Gastrocnemius medialis (tissue), 4 donors: ENCODE data around the gene ASF1A. TPM values are rescaled to one million over a fixed set of nuclear protein-coding genes. Genes with fewer than 3 reads are reported as not detected.

Experiments used
- ATAC-seq, 2 donors: fragments of 150-250 bp; one replicate each; pipeline ENCODE4 v1.9.1; 2016
- DNase-seq, 2 donors: peaks; one replicate each; pipeline ENCODE4 v3.0.0-alpha.2; 2019
- H3K27ac ChIP-seq, 4 donors: fragments of 200-600 bp; sonication (generic); 1 replicate in 1 of 4; 2 replicates in 3 of 4; pipeline ENCODE4 v1.5.1; 2016 to 2018; ENCODE audit warnings: mild to moderate bottlenecking in 2 of 4, moderate library complexity in 1 of 4
- H3K27me3 ChIP-seq, 3 donors: fragments of 200-600 bp; sonication (generic) in 2 of 3; 1 replicate in 1 of 3; 2 replicates in 2 of 3; pipeline versions ENCODE4 v1.5.1 to v1.6.0; 2016 to 2019; ENCODE audit warnings: mild to moderate bottlenecking in 1 of 3, moderate library complexity in 1 of 3
- H3K36me3 ChIP-seq, 2 donors: fragments of 200-600 bp; sonication (generic) in 1 of 2; one replicate each; pipeline ENCODE4 v1.5.1; 2017 to 2018
- H3K4me1 ChIP-seq, 2 donors: fragments of 200-600 bp; sonication (generic) in 1 of 2; one replicate each; pipeline ENCODE4 v1.5.1; 2016 to 2017; ENCODE audit warnings: mild to moderate bottlenecking in 2 of 2
- H3K4me3 ChIP-seq, 4 donors: fragments of 200-600 bp; sonication (generic) in 3 of 4; 1 replicate in 1 of 4; 2 replicates in 3 of 4; pipeline ENCODE4 v1.5.1; 2016 to 2019; ENCODE audit warnings: mild to moderate bottlenecking in 2 of 4
- H3K9me3 ChIP-seq, 3 donors: fragments of 200-600 bp; sonication (generic) in 2 of 3; 1 replicate in 1 of 3; 2 replicates in 2 of 3; pipeline ENCODE4 v1.5.1; 2016 to 2019
- POLR2A ChIP-seq, 2 donors: fragments of 450-650 bp; IDR thresholded peaks; one replicate each; pipeline ENCODE4 v1.6.1; 2017; ENCODE audit warnings: antibody characterized with exemption in 2 of 2, mild to moderate bottlenecking in 2 of 2, moderate library complexity in 2 of 2
- in situ Hi-C, 4 donors: fragments of 200-750 bp; cut with MboI; loops; one replicate each; pipeline versions ENCODE4 v1.15.0 to v1.8.0; 2017; ENCODE audit warnings: low sequenced_read_pairs in 4 of 4
- intact Hi-C: fragments of 100-400 bp; cut with DNase I; formaldehyde crosslinking; loops from one replicate; pipeline ENCODE4 v1.15.1; 2023; ENCODE audit warnings: low total_unique reads
- total RNA-seq, 4 donors: library from RNA; depleted of rRNA; stranded (reverse); fragments of >200 nt; gene quantifications; one replicate each; pipeline versions ENCODE4 v1.1.0 to v1.2.3, GENCODE V29; 2016
- TF ChIP-seq, protein P1 (sequence below), 5 experiments: fragments of 450-650 bp in 3 of 5; fragments of 200-600 bp in 2 of 5; sonication (generic) in 2 of 5; IDR thresholded peaks in 4 of 5; conservative IDR thresholded peaks in 1 of 5; 1 replicate in 4 of 5; 2 replicates in 1 of 5; pipeline ENCODE4 v1.5.1; 2016 to 2019; ENCODE audit warnings: antibody characterized with exemption in 5 of 5, mild to moderate bottlenecking in 3 of 5, moderate library complexity in 3 of 5

ASF1A gene
- total RNA-seq, 4 donors from 2014 or later = 9.7 to 13.9 (median 11.0) TPM

- intact Hi-C loops = loop anchor here (10.0 kb wide), 4 partner anchors 236 to 1216 kb away; partner anchors contain the start of genes CEP85L and NUS1
- in situ Hi-C loops = no loop called here
- Histone ChIP-seq H3K9me3 (no peaks in the 10 kb centered on the region), H3K4me1 (peaks cover 13 to 23% of the 10 kb centered on the region in 2 donors), H3K27ac (no peak overlapping the region), H3K36me3 (no peaks in the 10 kb centered on the region), H3K27me3 (no peaks in the 10 kb centered on the region), H3K4me3 (no peak overlapping the region)
- no peak for DNase-seq
- ATAC-seq = no peak
- TF ChIP-seq POLR2A (IDR thresholded peaks at IDR 0.05) = no peak
- TF ChIP-seq, protein P1, sequence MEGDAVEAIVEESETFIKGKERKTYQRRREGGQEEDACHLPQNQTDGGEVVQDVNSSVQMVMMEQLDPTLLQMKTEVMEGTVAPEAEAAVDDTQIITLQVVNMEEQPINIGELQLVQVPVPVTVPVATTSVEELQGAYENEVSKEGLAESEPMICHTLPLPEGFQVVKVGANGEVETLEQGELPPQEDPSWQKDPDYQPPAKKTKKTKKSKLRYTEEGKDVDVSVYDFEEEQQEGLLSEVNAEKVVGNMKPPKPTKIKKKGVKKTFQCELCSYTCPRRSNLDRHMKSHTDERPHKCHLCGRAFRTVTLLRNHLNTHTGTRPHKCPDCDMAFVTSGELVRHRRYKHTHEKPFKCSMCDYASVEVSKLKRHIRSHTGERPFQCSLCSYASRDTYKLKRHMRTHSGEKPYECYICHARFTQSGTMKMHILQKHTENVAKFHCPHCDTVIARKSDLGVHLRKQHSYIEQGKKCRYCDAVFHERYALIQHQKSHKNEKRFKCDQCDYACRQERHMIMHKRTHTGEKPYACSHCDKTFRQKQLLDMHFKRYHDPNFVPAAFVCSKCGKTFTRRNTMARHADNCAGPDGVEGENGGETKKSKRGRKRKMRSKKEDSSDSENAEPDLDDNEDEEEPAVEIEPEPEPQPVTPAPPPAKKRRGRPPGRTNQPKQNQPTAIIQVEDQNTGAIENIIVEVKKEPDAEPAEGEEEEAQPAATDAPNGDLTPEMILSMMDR (IDR thresholded peaks at IDR 0.05 in 4 of 5, conservative IDR thresholded peaks at IDR 0.05 in 1 of 5) = no peak
Measured at GRCh38 chr6:118890997-118891790, 2.8 kb upstream of the ASF1A start.

DNA sequence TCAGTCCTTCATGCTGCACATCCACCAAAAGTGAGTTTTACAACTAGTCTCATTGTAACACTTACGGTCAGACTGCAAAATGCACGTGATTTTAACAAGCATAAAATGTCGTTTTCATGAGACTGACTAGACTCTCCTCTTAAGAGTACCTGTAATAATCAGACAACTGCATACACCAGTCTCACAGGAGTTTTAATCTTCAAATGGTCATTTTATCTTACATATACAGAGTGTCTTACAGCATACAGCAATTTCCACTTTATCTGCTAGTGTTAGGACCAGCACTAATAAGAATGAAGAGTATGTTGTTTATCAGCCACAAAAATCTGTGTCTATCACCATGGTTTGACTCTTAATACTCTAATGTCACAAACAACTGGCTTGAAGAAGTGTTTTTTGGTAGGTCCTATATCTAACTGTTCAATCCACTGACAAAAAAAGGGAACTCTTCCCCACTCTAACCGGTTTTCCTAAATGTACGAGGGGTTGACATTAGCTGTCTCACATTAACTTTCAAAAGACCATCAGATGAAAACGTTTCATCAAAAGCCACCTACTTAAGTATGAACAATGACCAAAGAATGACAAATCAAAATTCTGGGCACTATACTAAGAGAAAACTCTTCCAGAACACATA lies 1.5 kb upstream of the ASF1A start:
- DNase-seq (no peak), ATAC-seq (no peak)
- TF ChIP-seq POLR2A (IDR thresholded peaks at IDR 0.05) = no peak
- TF ChIP-seq, protein P1 (IDR thresholded peaks at IDR 0.05 in 4 of 5, conservative IDR thresholded peaks at IDR 0.05 in 1 of 5) = no peak
- Histone ChIP-seq H3K27ac (peak overlapping the region; percentile 89 to 97 (median 92)), H3K36me3 (no peaks in the 10 kb centered on the region), H3K9me3 (no peaks in the 10 kb centered on the region), H3K27me3 (no peaks in the 10 kb centered on the region), H3K4me1 (peaks cover 16 to 31% of the 10 kb centered on the region in 2 donors), H3K4me3 (peak overlapping the region; percentile 69 to 86 (median 72))
- in situ Hi-C loops (no loop called here), intact Hi-C loops (loop anchor here (2.0 to 10.0 kb wide), 5 partner anchors 32 to 1218 kb away; partner anchors contain the start of genes CEP85L and NUS1)

- H3K27me3 ChIP-seq = no peaks in the 10 kb centered on the region
- ATAC-seq (peak; percentile 50 to 59), DNase-seq (peak in 1 of 2 donors; percentile 21)
- H3K4me1 ChIP-seq = peaks cover 16 to 31% of the 10 kb centered on the region in 2 donors
- intact Hi-C loops = loop anchor here (2.0 to 10.0 kb wide), 5 partner anchors 32 to 1218 kb away; partner anchors contain the start of genes CEP85L and NUS1
- H3K27ac ChIP-seq = peak overlapping the region; percentile 89 to 97 (median 92)
- TF ChIP-seq, protein P1 (IDR thresholded peaks at IDR 0.05 in 4 of 5, conservative IDR thresholded peaks at IDR 0.05 in 1 of 5) = no peak
- no peak for TF ChIP-seq POLR2A (IDR thresholded peaks at IDR 0.05)
- no peaks in the 10 kb centered on the region for H3K36me3 ChIP-seq
- H3K9me3 ChIP-seq = no peaks in the 10 kb centered on the region
- in situ Hi-C loops = no loop called here
- H3K4me3 ChIP-seq = peak overlapping the region; percentile 69 to 86 (median 72)
Measured at GRCh38 chr6:118893064-118893806, 717 bp upstream of the ASF1A start.

- H3K4me1 ChIP-seq = peaks cover 16 to 31% of the 10 kb centered on the region in 2 donors
- no peaks in the 10 kb centered on the region for H3K36me3 ChIP-seq
- intact Hi-C loops (loop anchor here (1.0 to 10.0 kb wide), 6 partner anchors 40 to 1220 kb away; partner anchors contain the start of genes CEP85L and NUS1), in situ Hi-C loops (no loop called here)
- H3K27me3 ChIP-seq = no peaks in the 10 kb centered on the region
- ATAC-seq (peak; percentile 42 to 61), DNase-seq (peak; percentile 40 to 60)
- peak overlapping the region; percentile 89 to 97 (median 92) for H3K27ac ChIP-seq
- TF ChIP-seq, protein P1 (IDR thresholded peaks at IDR 0.05 in 4 of 5, conservative IDR thresholded peaks at IDR 0.05 in 1 of 5) = no peak
- TF ChIP-seq POLR2A (IDR thresholded peaks at IDR 0.05) = peak; percentile 45 to 54
- peak overlapping the region; percentile 69 to 95 (median 78) for H3K4me3 ChIP-seq
- H3K9me3 ChIP-seq = no peaks in the 10 kb centered on the region
Measured at GRCh38 chr6:118894425-118895260, 691 bp downstream of the ASF1A start.
